HG03103 (cell line): ENCODE measurements around the gene ZNF384.

ENCODE experiments used
- ATAC-seq: cut with Tn5 transposase; IDR thresholded peaks from one replicate; pipeline ENCODE4 v1.9.1; 2021; ENCODE audit warnings: low read depth; ENCODE audit not compliant: unreplicated experiment

Gene ZNF384

DNA sequence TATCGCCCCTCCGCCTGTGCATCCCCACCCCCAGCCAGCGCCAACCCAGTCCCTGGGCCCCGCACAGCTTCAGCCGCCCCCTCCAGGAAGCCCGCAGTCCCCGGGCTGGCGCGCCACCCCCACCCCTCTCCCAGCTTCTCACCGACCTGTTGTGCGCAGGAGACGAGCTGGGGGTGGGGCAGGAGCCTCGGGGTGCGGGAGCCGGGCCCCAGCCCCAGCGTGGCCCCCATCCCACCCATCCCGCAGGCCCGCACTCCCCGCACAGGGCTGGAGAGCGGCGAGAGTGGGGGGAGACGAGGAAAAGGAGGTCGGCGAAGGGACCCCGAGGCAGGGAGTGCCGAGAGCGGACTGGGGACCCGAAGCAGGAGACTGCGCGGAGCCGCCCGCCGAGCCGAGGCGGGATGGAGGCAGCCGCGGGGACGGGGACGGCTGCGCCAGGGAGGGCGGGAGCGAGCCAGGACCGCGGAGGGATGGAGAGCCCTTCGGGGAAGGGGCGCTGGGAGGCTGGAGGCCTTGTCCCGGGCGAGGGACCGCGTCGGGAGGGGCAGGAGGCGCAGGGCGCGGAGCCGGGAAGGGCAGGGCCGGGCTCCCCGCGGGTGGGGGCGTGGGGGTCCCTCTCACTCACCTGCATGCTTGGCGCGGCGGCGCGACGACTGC lies 10.9 kb upstream of the ZNF384 start:
- ATAC-seq = no peak

DNA sequence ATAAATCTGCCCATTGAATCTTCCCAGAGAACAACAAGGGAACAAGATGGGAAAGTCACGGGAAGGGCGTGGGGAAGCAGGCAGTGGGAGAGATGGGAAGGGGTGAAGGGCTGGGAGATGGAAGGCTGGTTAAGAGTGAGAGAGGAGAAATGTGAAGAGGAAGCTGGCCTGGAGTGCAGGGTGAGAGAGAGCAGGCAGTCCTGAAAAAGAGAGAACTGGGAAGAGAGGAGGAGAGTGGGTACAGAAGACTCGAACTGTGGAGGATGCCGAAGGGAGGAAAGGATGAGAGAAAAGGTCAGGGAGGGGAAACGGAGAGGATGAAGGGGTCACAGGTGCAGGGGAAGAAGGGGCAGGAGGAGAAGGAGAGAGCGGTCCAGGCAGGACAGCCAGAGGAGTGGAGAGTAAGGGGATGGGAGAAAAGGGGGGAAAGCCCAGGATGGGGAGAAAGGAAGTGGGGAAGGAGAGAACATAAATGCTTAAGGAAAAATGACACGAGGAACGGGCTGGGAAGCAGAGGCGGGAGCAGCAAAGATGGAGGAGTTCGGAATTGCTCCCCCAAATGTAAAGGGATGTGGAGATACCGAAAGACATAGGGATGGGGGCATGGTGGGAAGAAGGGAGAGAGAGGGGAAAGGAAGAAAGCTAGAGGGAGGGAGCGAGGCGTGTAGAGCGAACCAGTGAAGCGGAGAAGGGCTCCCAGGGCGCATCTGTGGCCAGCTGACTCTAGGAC lies 10.2 kb upstream of the ZNF384 start:
- no peak for ATAC-seq

DNA sequence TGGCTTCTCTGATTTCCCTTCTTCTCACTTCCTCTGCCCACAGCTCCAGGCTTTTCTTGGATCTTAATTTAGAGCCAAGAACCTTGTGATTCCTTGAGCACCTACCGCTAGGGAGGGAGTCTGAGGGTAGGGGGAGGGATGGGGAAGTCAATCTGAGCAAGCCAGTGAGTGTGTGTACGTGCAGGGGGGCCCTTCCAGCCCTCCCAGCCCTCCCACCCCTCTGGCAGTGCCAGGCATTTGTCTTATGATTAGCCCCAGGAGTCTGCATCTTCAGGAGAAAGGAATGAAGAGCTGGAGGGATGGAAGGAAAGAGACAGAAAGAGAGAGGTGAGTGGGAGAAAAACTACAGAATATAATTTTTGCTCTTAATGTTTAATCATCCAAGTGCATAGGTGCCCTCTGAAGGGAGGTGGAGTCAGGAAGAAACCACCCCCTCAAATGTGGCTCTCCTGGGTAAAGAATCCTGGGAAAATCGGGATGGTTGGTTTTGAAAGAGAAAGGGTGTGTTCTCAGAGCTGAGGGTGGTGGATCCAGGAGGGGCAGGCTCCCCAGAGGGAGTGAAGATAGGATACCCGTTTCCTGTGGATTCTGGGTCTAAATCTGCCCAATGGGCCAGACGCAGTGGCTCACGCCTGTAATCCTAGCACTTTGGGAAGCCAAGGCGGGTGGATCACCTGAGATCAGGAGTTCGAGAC lies 9.3 kb upstream of the ZNF384 start:
- no peak for ATAC-seq

DNA sequence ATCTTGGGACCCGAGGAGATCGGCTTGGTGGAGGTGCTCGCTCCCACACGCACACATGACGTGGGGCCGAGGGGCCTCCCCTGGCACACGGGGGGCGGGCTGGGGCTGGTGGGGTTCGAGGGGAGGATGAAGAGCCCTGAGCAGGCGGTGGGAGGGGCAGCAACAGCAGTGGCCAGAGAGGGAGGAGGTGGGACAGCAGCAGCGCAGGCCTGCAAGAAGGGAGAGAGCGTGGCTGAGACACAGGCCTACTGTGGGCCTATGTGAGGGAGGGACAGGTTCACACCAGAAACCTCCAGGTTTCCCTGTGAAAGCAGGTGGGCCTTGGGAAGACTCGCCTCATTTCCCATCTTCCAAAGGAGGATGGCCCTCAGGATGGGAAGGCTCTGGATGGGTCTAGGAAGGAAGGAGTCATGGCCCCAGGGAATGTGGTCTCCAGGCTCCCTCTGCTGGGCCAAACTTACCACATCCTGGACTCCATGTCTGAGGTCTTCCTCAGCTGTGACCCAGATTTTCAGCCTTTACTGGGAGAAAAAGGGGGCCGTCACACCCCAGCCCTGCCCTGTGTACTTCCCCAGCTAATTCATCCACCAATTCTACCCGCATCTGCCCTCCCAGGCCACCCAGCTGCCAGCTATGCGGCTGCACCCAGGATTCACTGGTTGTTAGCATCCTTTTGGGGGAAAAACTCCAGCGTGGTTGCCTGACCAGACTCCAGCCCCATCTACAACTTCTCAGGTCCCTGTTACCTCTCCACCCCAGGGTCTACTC lies 8.6 kb upstream of the ZNF384 start:
- no peak for ATAC-seq

DNA sequence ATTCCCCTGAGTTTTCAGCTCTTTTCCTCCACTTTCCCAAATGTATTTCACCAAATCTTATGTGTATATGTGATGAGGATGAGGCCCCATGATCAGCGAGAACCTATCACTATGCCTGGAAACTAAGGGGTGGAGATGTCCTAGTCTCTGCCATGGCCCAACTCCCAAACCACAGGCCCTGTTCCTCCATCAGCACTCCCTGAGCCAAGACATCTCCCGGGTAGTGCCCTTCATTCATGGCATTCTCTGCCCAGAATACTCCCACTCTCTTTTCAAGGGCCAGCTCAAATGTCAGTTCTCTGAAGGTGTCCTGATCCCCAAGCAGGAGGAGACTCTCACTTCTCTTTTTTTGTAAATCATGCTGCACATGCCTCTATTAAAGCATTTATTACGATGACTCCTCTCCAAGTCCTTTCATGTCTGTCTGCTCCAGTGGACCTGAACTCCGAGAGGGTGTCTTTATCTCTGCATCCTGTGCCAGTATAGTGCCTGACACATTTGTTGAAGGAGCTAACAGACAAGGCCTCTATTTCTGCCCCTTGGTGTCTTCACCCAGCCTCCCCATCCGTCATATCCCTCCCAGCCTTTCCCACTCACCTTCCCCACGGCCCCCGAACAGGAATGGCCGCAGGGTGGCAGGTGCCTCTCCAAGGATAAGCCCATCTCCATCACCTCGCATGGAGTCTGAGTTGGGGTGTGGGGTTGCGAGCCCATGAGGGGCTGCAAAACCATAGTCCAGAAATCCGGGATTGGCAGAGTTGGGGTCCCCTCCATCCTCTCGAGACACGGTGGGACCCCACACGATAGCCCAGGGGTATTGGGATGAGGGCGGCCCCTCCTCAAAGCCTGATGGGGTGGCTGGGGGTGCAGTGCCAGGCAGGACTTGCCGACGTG lies 7.8 kb upstream of the ZNF384 start:
- no peak for ATAC-seq

DNA sequence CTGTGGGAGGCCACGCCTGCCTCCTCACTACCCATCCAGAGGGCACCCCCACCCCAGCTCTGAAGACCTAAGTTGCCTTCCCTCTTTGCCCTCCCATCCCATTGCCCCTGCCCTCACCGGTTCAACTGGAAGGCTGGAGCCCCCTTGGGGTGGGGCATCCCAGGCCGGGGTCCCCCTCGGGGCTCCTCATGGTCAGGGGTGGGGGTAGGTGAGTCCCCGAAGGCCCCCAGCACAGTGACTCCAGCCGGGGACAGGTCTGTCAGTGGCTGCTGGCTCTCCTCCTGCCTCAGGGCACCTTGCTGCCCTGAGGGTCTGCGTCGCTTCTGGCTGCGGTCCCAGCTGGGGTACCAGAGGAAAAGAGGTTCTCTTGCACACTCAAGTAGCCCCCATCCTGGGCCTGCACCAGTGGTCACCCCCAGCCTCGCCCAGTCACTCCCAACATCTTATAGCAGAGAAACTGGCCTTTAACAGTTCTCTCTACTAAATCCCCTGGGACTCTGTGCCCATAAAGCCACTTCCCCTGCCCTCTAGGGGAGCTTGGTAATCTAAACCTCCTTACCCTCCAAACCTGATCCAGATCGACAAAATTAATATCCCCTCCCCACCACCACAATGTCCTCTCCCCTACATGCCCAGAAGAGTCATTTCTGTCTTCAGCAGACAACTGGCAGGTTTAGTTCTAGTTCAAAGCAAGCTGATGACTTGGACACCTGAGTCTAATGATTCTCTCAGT lies 6.3 kb upstream of the ZNF384 start:
- no peak for ATAC-seq

DNA sequence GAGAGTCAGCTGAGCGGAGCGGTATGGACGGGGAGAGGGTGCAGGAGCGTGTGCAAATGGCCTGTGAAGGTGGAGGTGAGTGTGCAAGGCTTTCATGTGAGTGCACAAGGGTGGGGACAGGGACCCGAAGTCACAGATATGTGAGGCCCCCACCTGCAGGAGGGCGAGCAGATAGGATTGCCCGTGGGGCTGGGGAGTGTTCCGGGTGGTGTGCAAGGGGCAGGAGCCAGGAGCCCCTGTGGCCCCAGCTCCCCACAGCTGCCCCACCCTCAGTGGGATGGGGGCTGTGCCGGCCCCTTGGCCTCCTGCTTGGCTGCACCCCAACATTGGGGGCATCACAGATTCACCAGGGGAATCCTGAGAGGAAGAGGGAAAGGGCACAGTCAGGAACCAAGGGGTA lies 5.5 kb upstream of the ZNF384 start:
- ATAC-seq = no peak

DNA sequence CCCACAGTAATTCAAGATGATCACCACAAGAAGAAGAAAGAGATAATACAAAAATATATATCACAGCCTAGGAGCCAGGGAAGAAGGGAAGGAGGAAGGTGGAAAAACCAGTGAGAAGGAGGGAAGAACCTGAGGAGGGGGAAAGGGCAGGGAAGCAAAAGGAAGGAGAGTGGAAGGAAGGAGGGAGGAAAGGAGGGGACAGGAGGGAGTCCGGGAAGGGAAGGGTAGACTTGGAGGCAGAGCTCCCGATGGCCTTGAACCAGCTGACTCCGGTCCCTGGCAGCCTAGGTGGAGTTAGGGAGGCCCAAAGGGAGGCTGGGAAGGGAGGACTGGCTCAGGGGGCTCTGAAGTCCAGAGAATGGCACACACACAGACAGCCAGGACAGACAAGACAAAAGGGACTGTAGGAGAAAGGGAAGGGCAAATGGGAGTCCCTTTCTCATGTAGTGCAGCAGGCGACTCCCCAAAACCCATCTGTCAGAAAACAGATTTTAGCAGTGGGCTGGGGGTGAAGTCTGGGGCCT lies 4.7 kb upstream of the ZNF384 start:
- no peak for ATAC-seq

DNA sequence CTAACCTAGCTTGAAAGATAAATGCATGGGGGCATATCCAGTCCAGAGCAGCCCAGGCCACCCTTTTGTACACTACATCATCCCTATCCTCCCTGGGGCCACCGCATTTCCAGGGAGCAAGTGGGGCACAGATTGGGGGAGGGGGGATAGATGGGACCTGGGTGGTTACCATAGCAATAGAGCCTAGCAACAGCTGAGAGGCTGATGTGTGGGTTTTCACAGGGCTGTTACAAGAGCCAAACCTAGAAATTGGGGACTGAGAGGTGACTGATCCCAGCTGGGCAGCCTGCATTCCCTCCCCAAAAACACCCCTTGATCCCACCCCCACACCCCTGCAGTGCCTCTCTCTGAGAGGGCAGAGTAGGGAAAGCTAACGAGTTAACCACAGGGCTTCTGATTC lies 3.7 kb upstream of the ZNF384 start:
- no peak for ATAC-seq

DNA sequence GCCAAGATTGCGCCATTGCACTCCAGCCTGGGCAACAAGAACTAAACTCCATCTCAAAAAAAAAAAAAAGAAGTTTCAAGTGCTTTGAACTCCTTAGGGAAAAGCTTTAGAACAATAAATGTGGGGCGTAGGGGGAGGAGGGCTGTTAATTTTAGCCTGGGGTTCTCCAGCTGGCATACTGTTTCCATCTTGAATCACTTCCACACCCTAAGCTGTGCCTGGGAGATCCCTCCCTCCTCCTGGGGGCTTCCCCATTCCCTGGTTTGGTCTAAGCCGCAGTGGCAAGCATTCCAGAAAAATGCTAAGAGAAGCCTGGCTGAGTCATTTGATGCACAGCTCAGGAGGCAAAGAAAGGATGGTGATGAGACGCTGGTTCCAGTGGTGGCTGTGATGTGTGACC lies 2.3 kb upstream of the ZNF384 start:
- no peak for ATAC-seq

DNA sequence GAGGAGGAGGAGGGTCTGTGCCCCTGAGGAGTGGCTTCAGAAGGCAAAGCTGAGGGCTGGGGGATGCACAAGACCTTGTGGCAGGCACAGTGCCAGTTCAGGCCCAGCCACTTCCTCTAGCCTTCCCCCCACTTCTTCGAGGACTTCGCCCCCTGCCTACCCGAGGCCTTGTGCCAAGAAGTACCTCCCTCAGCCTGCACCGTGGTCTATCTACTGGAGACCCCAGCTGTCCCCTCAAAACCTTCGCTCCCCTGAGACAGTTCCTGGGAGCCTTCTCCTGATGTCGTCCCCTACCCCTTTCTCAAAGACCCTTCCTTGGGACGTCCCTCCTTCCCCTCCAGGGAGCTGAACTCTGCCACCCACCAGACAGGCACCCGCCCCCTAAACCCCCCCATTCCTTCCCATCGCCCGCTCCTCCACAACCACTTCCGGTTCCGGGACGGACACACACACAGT lies 604 bp downstream of the ZNF384 start:
- no peak for ATAC-seq

DNA sequence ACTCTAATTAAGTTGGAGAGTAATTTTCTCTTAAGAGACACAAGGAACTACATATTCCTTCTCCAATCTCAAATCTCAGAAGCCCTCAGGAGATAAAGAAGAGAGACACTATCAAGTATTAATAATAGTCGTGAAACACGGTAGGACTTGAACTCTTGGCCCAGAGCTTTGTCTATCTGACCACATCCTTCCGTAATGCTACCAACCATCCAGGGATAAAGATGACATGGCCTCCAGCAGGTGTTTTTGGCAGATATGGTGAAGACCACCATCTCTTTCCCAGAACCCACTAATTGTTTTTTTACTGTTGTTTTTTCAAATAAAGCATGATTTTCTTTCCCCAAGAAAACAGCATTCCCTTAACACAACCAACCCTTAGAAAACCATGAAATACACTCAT lies 3.4 kb downstream of the ZNF384 start:
- no peak for ATAC-seq

DNA sequence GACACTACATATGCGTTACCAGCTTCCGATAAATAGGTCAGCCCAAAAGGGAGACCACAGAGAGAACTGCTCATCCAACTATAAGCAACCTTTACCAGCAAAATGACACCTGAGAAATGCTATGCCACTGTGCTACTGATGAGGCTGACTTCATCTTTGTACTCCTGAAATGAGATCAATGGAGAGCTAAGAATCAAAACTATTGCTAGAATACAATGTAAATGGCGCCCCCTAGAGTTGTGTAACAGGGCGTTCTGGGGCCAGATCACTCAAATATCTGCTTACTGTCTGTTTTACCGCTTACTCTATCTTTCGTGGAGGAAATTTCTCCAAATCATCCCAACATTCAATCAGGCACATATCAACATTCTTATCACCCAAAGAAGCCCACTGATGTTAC lies 4.6 kb downstream of the ZNF384 start:
- no peak for ATAC-seq

DNA sequence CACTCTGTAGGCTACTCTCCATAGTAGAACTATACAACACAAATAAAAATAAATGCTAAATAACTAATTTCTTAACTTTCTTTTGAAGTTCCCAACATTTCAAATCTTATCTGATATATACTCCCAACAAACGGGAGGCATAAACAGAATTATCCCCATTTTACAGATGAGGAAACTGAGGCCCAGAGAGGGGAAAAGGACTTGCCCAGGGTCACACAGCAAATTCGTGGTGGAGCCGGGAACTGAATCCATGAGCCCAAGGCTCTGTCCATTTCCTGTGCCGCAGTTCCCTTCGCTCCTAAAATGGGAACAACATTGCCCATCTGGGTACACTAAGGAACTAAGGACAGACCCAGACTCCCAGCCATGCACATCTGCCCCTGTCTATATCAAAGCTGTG lies 12.2 kb downstream of the ZNF384 start:
- ATAC-seq = no peak

DNA sequence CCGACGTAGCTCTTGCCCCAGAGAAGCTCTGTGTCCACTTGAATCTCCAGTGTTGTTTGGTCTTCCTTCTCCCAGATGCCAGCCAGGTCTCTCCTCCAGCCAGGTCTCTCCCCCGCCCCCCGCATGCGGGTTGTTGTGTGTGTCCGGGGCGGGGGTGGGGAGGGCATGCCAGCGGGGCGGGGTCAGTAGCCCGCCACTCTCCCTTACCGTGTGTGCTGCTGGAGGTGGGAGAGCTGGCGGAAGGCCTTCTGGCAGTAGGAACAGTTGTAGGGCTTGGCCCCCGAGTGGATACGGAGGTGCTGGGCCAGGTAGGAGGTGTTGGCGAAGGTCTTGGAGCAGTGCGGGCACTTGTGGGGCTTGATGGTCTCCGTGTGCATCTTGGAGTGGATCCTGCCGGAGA lies 17.0 kb downstream of the ZNF384 start:
- ATAC-seq = no peak

DNA sequence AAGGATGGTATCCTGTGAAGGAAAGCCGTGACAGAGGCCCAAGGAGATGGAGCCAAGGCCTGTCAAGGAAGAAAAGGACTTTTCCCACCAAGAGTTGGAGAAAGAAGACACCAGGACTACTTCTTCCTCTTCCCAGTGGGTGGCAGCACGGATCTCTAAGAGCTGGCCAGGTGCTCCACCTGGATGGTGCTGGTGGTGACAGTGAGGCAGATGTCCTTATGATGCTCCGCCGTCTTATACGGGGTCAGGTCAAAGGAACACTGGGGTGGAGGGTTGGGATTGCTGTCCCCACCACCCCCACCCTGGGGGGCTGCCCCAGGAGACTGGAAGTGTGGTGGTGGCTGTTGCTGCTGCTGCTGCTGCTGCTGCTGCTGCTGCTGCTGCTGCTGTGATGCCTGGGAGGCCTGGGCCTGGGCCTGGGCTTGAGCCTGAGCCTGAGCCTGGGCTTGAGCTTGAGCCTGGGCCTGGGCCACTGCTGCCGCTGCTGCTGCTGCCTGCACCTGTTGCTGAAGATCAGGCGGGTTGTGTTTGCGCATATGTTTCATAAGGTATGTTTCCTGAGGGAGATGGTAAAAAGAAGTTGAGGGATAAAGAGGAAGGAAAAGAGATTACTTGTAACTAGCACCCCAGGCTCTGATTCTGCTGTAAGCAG lies 21.5 kb downstream of the ZNF384 start:
- ATAC-seq = no peak

DNA sequence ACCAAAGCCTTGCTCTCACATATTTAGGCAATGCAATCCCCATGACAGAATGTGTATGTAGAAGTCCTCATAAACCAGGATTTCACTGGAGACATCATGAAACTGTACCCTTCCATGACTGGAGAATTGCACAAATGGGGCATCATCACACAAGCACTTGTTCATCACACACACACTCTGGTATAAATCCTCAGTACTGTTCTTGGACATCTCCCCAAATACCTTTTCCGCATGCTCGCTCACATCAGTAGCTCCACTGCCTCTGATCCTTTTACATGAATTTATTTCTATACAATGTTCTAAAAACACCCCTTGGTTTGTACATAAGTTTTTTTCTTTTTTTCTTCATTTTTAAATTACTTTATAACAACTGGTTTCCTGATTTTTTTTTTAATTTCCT lies 23.0 kb downstream of the ZNF384 start:
- ATAC-seq = no peak

DNA sequence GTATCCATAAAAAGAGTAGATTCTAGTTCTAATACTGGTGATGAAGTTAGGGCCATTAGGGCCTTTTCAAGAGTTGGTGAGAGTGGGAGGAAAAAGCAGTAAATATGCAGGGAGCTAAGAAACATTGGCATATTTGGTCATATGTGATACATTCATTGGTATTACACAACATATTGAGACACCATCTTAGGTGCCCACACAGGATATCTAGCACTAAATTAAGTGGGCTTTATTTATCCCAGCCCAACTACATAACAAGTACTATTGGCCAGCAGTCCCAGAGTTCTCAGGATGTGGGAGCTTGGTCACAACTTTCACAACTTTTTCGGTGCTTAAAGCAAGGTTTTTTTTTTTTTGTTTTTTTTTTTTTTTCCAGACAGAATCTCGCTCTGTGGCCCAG lies 24.3 kb downstream of the ZNF384 start:
- no peak for ATAC-seq
